PC-3 (cell line): ENCODE measurements around the gene CSMD2. TPM values are rescaled to one million over a fixed set of nuclear protein-coding genes. Genes with fewer than 3 reads are reported as not detected.

Source experiments
- ATAC-seq: fragments of 200-7000 bp; cut with Tn5 transposase; 2 replicates; pipeline ENCODE4 v1.9.1; 2020; ENCODE audit warnings: mild to moderate bottlenecking, moderate library complexity
- BruUV-seq: library from RNA; stranded (reverse); fragments of 400-500 nt; replicated peaks from 2 replicates; lab custom pipeline; 2021; lab: Mats Ljungman, UMichigan
- CTCF ChIA-PET: fragments of 300-600 bp; sonication (Branson Sonifier 250); formaldehyde crosslinking; loops from one replicate; lab custom pipeline; 2022; ENCODE audit warnings: antibody characterized with exemption; lab: Charles Lee
- POLR2A ChIA-PET: fragments of 300-600 bp; sonication (Branson Sonifier 250); formaldehyde crosslinking; loops from one replicate; lab custom pipeline; 2022; ENCODE audit warnings: antibody characterized with exemption; ENCODE audit not compliant: unreplicated experiment; lab: Charles Lee
- DNase-seq: peaks from one replicate; pipeline ENCODE4 v3.0.0-alpha.2; 2015
- H2AFZ ChIP-seq: fragments of 300-600 bp; sonication (generic); 2 replicates; pipeline ENCODE4 v1.6.0; 2016; ENCODE audit warnings: antibody characterized with exemption, low read length
- H3F3A ChIP-seq: fragments of 300-600 bp; sonication (generic); one replicate; pipeline ENCODE4 v1.6.0; 2017; ENCODE audit warnings: antibody characterized with exemption, low read length, control low read depth, mild to moderate bottlenecking; ENCODE audit not compliant: unreplicated experiment
- H3K27ac ChIP-seq: fragments of 300-600 bp; sonication (generic); 2 replicates; pipeline ENCODE4 v1.5.1; 2016; ENCODE audit warnings: mild to moderate bottlenecking, low read length
- H3K27me3 ChIP-seq: fragments of 300-600 bp; sonication (generic); 2 replicates; pipeline ENCODE4 v1.6.1; 2016; ENCODE audit warnings: low read length, mixed read lengths
- H3K36me3 ChIP-seq: fragments of 300-600 bp; sonication (generic); 2 replicates; pipeline ENCODE4 v1.6.1; 2016; ENCODE audit warnings: low read depth, mixed run types, low read length, mixed read lengths
- H3K4me1 ChIP-seq: fragments of 300-600 bp; sonication (generic); 2 replicates; pipeline ENCODE4 v1.5.1; 2016; ENCODE audit warnings: low read length; ENCODE audit not compliant: insufficient read depth
- H3K4me2 ChIP-seq: fragments of 300-600 bp; sonication (generic); 2 replicates; pipeline ENCODE4 v1.6.0; 2016; ENCODE audit warnings: low read length
- H3K4me3 ChIP-seq: fragments of 300-600 bp; sonication (generic); 2 replicates; pipeline ENCODE4 v1.5.1; 2016; ENCODE audit warnings: mild to moderate bottlenecking, low read length, mixed read lengths
- H3K79me2 ChIP-seq: fragments of 300-600 bp; sonication (generic); 2 replicates; pipeline ENCODE4 v1.6.1; 2017; ENCODE audit warnings: low read length, mixed read lengths
- H3K9ac ChIP-seq: fragments of 300-600 bp; sonication (generic); 2 replicates; pipeline ENCODE4 v1.6.0; 2016; ENCODE audit warnings: mild to moderate bottlenecking, low read length
- H3K9me2 ChIP-seq: fragments of 300-600 bp; sonication (generic); replicated peaks from 2 replicates; pipeline ENCODE4 v1.6.1; 2016; ENCODE audit warnings: mixed run types, low read length, mixed read lengths
- H3K9me3 ChIP-seq: fragments of 300-600 bp; sonication (generic); 2 replicates; pipeline ENCODE4 v1.6.1; 2016; ENCODE audit warnings: low read length, mixed read lengths
- H4K20me1 ChIP-seq: fragments of 300-600 bp; sonication (generic); 2 replicates; pipeline ENCODE4 v1.6.1; 2016; ENCODE audit warnings: low read length, mixed read lengths
- EZH2 ChIP-seq: fragments of 300-600 bp; sonication (generic); IDR thresholded peaks from one replicate; pipeline ENCODE4 v1.6.1; 2017; ENCODE audit warnings: antibody characterized with exemption, mild to moderate bottlenecking, low read length; ENCODE audit not compliant: unreplicated experiment
- EZH2phosphoT487 ChIP-seq: fragments of 300-600 bp; sonication (generic); IDR thresholded peaks from 2 replicates; pipeline ENCODE4 v1.6.1; 2018; ENCODE audit warnings: mild to moderate bottlenecking, antibody characterized with exemption, low read length, borderline replicate concordance
- intact Hi-C: fragments of 100-400 bp; cut with micrococcal nuclease; formaldehyde crosslinking; loops from 2 replicates; pipeline ENCODE4 v1.9.0; 2023
- total RNA-seq: library from RNA; depleted of rRNA; stranded (reverse); fragments of >200 nt; gene quantifications from 2 replicates; pipeline ENCODE4 v1.2.3, GENCODE V29; 2014
- TF ChIP-seq, protein P1 (sequence below): fragments of 300-600 bp; sonication (generic); conservative IDR thresholded peaks from 2 replicates; pipeline ENCODE4 v1.5.1; 2017; ENCODE audit warnings: antibody characterized with exemption, low read depth, mild to moderate bottlenecking, low read length

Gene CSMD2
- total RNA-seq, 1 experiment from 2014 or later, result not detected

DNA sequence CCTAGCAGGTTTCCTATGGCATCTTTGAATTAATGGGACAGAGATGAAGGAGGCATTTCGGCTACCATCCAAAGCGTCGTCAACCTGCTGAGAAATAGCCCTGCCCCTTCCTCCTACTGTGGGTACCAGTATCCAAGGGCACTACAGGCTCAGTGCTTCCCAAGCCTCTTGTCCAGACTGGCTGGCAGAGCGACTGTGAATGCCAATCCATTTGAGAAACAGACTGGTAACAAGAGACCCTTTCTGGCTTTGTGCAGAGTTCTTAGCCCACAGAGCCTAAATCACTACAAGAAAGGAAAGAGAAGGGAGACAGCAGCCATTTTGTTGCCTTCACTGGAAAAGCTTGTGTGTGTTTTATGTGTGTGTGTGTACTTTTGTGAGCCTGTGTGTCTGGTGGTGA is 185.7 kb downstream of the CSMD2 start:
- Histone ChIP-seq H3K79me2 (no peaks in the 10 kb centered on the region), H3K36me3 (no peaks in the 10 kb centered on the region), H3K9me3 (no peaks in the 10 kb centered on the region), H3K27ac (no peak overlapping the region), H3K9me2 (no peaks in the 10 kb centered on the region), H4K20me1 (no peaks in the 10 kb centered on the region), H3F3A (no peaks in the 10 kb centered on the region), H2AFZ (no peak overlapping the region), H3K4me3 (no peak overlapping the region), H3K9ac (no peak overlapping the region), H3K27me3 (no peaks in the 10 kb centered on the region), H3K4me2 (no peak overlapping the region), H3K4me1 (no peaks in the 10 kb centered on the region)
- ATAC-seq (no peak), DNase-seq (no peak)
- no TSS peak for BruUV-seq
- ChIA-PET CTCF (no interaction called here), POLR2A (no interaction called here)
- TF ChIP-seq, protein P1, sequence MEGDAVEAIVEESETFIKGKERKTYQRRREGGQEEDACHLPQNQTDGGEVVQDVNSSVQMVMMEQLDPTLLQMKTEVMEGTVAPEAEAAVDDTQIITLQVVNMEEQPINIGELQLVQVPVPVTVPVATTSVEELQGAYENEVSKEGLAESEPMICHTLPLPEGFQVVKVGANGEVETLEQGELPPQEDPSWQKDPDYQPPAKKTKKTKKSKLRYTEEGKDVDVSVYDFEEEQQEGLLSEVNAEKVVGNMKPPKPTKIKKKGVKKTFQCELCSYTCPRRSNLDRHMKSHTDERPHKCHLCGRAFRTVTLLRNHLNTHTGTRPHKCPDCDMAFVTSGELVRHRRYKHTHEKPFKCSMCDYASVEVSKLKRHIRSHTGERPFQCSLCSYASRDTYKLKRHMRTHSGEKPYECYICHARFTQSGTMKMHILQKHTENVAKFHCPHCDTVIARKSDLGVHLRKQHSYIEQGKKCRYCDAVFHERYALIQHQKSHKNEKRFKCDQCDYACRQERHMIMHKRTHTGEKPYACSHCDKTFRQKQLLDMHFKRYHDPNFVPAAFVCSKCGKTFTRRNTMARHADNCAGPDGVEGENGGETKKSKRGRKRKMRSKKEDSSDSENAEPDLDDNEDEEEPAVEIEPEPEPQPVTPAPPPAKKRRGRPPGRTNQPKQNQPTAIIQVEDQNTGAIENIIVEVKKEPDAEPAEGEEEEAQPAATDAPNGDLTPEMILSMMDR, result no peak
- no peak for TF ChIP-seq EZH2
- TF ChIP-seq EZH2phosphoT487, result no peak
- intact Hi-C loops, result no loop called here

DNA sequence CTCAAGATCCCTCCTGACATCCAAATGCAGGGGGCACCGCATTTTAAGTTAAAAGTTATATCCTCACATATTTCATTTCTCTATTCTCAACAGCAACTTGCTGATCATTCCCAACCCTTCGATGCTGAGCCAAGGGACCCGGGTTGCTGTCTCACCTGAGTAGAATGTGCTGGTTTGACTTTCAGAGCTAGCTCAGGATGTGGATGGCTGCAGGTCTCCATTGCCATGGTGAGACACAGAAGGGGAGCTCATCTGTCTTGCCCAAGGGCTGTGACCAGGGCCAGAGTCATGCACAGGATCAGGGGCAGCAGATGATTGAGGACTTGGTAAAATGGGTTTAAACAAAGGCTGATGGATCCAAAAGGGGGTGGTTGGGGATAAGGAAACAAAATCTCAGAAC is 189.1 kb downstream of the CSMD2 start:
- ATAC-seq (no peak), DNase-seq (no peak)
- H3K9me2 ChIP-seq, result no peaks in the 10 kb centered on the region
- H3K36me3 ChIP-seq, result no peaks in the 10 kb centered on the region
- no peaks in the 10 kb centered on the region for H3F3A ChIP-seq
- H3K9me3 ChIP-seq, result no peaks in the 10 kb centered on the region
- no peaks in the 10 kb centered on the region for H4K20me1 ChIP-seq
- POLR2A ChIA-PET, result no interaction called here
- intact Hi-C loops, result no loop called here
- H3K4me1 ChIP-seq, result no peaks in the 10 kb centered on the region
- no peak overlapping the region for H3K27ac ChIP-seq
- H3K79me2 ChIP-seq, result no peaks in the 10 kb centered on the region
- TF ChIP-seq EZH2phosphoT487, result no peak
- TF ChIP-seq, protein P1, result no peak
- no peak for TF ChIP-seq EZH2
- H3K9ac ChIP-seq, result no peak overlapping the region
- H3K27me3 ChIP-seq, result 0 out of 2 replicates have a peak, but pooled peaks cover 6% of the 10 kb centered on the region
- no peak overlapping the region for H3K4me3 ChIP-seq
- no TSS peak for BruUV-seq
- CTCF ChIA-PET, result no interaction called here
- no peak overlapping the region for H3K4me2 ChIP-seq
- no peak overlapping the region for H2AFZ ChIP-seq

DNA sequence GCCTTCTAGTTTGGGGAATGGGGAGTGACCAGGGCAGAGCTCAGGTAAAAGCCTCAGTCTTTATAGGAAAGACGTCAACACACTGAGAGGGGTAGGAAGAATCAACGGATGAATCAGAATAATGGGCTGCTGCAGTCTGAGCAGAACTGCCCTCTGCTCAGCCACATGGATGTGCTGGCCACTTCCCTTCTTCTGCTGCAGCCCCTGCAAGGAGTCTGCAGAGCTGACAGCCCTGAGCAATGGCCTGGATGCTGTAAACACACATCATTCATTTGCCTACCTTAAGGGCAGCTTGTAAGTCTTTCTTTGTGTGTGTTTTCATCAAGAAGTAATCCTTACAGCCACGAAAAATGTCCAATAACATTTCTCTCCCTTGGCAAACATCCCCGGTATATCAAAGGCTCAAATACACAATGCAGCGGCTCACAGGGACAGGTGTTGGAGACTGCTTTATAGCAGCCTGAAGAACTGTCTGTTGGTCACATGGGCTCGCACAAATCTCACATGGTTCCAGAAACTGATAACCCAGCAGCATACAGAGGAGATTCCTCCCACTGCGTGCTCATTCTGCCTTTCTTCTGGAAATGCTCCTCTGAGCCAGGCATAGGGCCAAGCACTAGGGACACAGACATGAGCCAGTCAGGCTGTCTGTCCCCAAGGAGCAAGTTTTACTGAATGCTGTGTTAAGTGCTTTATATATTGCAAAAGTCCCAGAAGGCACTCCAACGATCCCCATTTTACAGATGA is 191.1 kb downstream of the CSMD2 start:
- H3K79me2 ChIP-seq, result no peaks in the 10 kb centered on the region
- H2AFZ ChIP-seq, result no peak overlapping the region
- no TSS peak for BruUV-seq
- no peaks in the 10 kb centered on the region for H3K4me1 ChIP-seq
- H3K27me3 ChIP-seq, result 0 out of 2 replicates have a peak, but pooled peaks cover 6% of the 10 kb centered on the region
- no peak overlapping the region for H3K4me3 ChIP-seq
- H3K9me2 ChIP-seq, result no peaks in the 10 kb centered on the region
- CTCF ChIA-PET, result no interaction called here
- H3K4me2 ChIP-seq, result no peak overlapping the region
- H3K27ac ChIP-seq, result no peak overlapping the region
- POLR2A ChIA-PET, result no interaction called here
- intact Hi-C loops, result no loop called here
- DNase-seq (no peak), ATAC-seq (no peak)
- no peaks in the 10 kb centered on the region for H3K36me3 ChIP-seq
- H3K9ac ChIP-seq, result no peak overlapping the region
- no peaks in the 10 kb centered on the region for H4K20me1 ChIP-seq
- TF ChIP-seq, protein P1, result no peak
- no peak for TF ChIP-seq EZH2
- TF ChIP-seq EZH2phosphoT487, result no peak
- H3K9me3 ChIP-seq, result no peaks in the 10 kb centered on the region
- no peaks in the 10 kb centered on the region for H3F3A ChIP-seq
